CD4-positive, alpha-beta T cell treated with Interferon gamma for 1 hour (primary cell): Measurements from ENCODE around the gene BCL3.
A peak's percentile ranks its signal among the peaks of the same experiment; 100 is the strongest.
"Not testable (repeated sequence)": the region's sequence is repeated elsewhere in the genome, so short reads cannot be mapped to it uniquely, and the experiment has no call there.

Source experiments
- DNase-seq: peaks from one replicate; pipeline ENCODE4 v3.0.0-alpha.2; 2020

Gene BCL3

GRCh38 chr19:44759083-44759804 lies 10.7 kb downstream of the BCL3 start:
- no peak for DNase-seq

- no peak for DNase-seq
Measured at GRCh38 chr19:44762038-44762437, 13.5 kb downstream of the BCL3 start.

- peak; percentile 72 for DNase-seq
Measured at GRCh38 chr19:44765033-44765948, 16.8 kb downstream of the BCL3 start.

GRCh38 chr19:44765949-44766335 lies 17.4 kb downstream of the BCL3 start:
- DNase-seq = no peak

GRCh38 chr19:44767295-44768180 lies 19.0 kb downstream of the BCL3 start:
- peak; percentile 46 for DNase-seq

DNA sequence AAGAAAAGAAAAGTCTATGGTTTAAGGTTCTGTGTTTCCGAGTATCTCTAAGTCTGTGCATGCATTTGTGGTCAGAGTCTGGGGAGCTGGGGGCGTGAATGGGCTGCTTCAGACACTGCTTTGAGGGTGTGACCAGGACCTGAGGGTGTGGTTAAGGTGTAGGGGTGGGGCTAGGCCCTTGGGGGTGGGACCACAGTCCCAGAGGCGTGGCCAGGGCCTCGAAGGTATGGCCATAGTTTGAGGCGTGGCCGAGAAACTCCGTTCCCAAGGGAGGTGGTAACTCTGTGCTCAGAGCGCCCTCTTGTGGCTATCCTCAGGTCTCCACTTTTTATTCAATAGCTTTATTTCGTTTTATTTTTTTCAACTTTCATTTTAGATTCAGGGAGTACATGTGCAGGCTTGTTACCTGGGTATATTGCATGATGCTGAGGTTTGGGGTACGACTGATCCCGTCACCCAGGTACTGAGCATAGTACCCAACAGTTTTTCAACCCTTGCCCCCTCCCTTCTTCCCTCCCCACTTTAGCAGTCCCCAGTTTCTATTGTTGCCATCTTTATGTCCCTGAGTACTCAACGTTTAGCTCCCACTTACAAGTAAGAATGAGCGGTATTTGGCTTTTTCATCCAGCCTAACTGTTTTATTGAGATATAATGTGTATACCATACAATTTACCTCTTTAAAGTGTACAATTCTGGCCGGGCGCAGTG lies 22.2 kb downstream of the BCL3 start:
- DNase-seq = peak; percentile 97

- not testable (repeated sequence) for DNase-seq
Measured at GRCh38 chr19:44772144-44772543, 23.6 kb downstream of the BCL3 start.

DNA sequence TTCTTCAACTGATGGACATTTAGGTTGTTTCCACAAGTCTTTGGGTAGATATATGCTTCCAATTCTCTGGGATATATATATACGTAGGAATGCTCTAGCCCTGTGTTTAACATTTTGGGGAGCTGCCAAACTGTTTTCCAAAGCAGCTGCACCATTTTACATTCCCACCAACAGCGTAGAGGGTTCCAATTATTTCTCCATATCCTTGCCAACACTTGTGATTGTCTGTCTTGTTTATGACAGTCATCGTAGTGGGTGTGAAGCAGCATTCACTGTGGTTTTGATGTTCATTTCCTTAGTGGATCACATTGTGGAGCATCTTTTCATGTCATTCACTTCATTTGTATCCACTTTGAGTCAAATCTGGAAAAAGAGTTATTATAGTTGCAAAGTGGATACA lies 24.5 kb downstream of the BCL3 start:
- DNase-seq = no peak

DNA sequence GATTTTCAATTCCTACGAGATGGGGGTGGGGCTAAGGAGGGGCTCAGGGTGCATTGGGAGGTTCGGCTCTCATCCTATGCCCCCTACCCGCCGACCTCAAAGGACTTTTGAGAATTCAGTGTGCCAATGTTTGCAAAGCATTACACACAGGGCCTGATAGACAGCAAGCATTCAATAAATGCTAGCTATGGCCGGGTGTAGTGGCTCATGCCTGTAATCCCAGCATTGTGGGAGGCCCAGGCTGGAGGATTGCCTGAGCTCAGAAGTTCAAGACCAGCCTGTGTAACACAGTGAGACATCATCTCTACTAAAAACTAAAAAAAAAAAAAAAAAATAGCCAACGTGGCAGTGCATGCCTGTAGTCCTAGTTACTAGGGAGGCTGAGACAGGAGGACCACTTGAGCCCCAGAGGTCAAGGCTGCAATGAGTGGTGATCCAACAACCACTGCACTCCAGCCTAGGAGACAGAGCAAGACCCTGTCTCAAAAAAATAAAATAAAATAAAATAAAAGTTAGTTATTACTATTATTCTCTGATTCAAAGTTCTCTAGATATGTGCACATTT lies 27.2 kb downstream of the BCL3 start:
- no peak for DNase-seq

GRCh38 chr19:44776402-44777096 lies 28.0 kb downstream of the BCL3 start:
- no peak for DNase-seq

DNA sequence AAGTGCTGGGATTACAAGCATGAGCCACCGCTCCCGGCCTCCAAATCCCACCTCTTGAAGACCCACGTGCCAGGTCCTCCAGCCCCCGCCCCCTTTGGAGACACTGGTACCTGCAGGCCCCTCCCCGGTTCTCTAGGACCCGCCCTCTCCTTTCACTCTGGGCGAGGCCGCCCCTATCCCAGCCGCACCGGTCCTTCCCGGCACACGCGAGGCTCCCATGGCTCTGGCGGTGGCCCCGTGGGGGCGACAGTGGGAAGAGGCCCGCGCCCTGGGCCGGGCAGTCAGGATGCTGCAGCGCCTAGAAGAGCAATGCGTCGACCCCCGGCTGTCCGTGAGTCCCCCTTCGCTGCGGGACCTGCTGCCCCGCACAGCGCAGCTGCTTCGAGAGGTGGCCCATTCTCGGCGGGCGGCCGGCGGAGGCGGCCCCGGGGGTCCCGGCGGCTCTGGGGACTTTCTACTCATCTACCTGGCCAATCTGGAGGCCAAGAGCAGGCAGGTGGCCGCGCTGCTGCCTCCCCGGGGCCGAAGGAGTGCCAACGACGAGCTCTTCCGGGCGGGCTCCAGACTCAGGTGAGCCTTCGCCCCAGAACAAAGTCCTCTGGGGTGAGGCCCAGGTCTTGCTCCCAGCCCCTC lies 29.3 kb downstream of the BCL3 start, which contains the start of gene CBLC:
CBLC (plus strand) TSS at position 176 of the 633 bp plus-strand sequence; CDS start at position 218, 42 bp downstream.
- no peak for DNase-seq

DNA sequence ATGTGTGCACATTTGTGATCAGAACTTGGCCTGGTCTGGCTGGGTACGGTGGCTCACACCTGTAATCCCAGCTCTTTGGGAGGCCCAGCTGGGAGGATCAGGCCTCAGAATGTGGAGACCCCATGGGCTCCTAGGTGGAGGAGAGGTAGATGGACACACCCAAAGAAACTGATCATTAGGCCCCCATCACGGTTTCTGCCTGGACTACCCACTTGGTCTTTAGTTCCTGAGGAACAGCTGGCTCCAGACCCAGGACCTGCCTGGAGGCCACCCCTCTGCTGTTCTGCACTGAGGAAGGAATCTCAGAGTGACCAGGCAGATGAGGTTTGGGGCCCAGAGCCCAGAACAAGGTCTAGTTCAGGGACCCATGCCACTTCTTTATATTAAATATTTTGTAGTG lies 30.6 kb downstream of the BCL3 start:
- no peak for DNase-seq

- DNase-seq = not testable (repeated sequence)
Measured at GRCh38 chr19:44781694-44782093, 33.2 kb downstream of the BCL3 start.

GRCh38 chr19:44782729-44783128 lies 34.2 kb downstream of the BCL3 start:
- no peak for DNase-seq

- no peak for DNase-seq
Measured at GRCh38 chr19:44783545-44783944, 35.0 kb downstream of the BCL3 start.

DNA sequence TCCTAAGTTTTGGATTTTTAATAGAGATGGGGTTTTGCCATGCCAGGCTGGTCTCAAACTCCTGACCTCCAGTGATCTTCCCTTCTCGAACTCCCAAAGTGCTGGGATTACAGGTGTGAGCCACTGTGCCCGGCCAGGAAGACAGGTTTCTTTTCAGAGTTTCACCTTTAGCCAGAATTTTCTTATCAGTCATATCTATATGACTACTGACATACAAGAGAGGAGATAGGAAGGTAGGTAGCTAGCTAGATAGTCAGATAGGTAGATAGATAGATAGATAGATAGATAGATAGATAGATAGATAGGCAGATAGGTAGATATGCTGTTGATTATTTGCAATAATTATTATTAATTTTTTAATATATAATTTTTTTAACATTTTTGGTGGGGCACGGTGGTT lies 36.8 kb downstream of the BCL3 start:
- no peak for DNase-seq

DNA sequence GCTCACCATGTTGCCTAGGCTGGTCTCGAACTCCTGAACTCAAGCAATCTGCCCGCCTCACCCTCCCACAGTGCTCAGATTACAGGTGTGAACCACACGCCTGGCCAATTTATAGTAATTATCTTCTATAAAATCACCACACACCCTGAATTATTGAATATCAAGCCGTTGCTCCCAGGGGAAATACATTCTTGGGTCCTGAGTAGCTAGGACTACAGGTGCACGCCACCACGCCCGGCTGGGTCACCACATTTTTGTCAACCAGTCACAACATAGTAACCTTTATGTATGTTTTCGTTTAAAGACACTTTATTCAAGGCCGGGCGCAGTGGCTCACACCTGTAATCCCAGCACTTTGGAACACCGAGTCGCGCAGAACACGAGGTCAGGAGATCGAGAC lies 37.5 kb downstream of the BCL3 start:
- no peak for DNase-seq

DNA sequence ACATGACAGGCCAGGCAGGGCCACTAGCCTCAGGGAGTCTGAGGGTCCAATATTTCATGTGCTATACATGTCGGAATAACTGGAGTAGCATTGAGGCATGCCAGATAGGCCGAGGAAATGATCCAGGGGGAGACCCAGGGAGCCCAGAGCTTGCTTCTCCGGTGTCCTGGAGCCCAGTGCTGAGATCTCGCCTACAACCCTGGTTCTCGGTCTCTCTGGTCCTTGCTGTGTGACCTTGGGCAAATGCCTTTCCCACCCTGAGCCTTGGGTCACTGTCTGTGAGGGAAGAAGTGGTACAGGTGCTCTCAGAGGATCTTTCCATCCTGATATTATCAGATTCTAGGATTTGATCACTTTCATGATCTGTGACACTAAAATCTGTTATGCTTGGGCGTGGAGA lies 40.5 kb downstream of the BCL3 start:
- DNase-seq = no peak

DNA sequence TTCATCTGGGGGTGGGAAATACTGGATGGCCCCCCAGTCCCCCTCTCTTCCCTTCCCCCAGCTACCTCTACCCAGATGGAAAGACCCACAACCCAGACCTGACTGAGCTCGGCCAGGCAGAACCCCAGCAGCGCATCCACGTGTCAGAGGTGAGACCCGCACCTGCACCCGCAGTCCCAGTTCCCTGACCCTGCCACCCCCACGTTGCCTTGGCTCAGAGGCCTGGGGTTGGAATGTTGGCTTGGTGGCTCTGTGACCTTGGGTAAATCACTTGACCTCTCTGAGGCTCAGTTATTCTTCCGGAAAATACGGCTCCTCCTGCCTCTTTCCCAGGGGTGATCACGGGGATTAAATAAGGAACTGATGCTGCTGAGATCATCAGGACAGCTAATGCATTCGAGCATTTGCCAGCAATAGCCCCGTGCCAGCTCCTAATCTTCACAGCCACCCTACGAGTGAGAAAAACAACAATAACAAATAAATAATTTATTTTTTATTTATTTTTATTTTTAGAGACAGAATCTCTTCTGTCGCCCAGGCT lies 41.5 kb downstream of the BCL3 start:
- DNase-seq = no peak

DNA sequence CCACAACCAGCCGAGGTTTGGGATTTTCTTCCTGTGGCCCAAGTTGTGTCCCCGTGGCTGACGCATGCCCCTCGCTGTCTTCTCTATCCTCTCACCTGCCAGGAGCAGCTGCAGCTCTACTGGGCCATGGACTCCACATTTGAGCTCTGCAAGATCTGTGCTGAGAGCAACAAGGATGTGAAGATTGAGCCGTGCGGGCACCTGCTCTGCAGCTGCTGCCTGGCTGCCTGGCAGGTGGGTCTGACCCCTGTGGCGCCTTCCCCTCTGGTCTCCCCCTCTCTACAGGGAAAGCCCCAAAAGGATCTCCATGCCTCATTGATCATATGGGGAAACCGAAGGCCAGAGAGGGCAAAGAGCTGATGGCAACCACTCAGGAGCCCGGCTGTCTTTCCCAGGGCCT lies 43.8 kb downstream of the BCL3 start:
- no peak for DNase-seq

DNA sequence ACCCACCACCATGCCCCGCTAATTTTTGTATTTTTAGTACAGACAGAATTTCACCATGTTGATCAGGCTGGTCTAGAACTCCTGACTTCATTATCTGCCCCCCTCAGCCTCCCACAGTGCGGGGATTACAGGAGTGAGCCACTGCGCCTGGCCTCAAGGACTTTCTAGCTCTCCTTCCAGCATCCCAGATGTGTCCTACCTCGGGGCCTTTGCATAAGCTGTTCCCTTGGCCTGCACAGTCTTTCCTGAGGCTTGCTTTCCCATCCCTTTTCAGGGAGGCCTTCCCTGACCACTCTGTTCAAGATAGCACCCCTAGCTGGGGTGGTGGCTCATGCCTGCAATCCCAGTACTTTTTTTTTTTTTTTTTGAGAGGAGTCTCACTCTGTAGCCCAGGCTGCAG lies 46.1 kb downstream of the BCL3 start:
- DNase-seq = no peak
